CD4-positive, CD25-positive, alpha-beta regulatory T cell (primary cell): ENCODE measurements around the gene KSR1. TPM values are rescaled to one million over a fixed set of nuclear protein-coding genes. Genes with fewer than 3 reads are reported as not detected.
"Not testable (repeated sequence)": the region's sequence is repeated elsewhere in the genome, so short reads cannot be mapped to it uniquely, and the experiment has no call there.

Source experiments
- ATAC-seq, 2 donors: fragments of 150-1000 bp; cut with Tn5 transposase; one replicate each; pipeline ENCODE4 v1.10.0; 2021; ENCODE audit warnings: low read depth in 2 of 2, moderate number of reproducible peaks in 2 of 2, moderate library complexity in 1 of 2
- DNase-seq, 3 donors: peaks; one replicate each; pipeline versions ENCODE4 v3.0.0 to v3.0.0-alpha.2; 2012 to 2022; ENCODE audit warnings: mixed read lengths in 1 of 3
- H3K27ac ChIP-seq: one replicate; pipeline ENCODE4 v1.7.0; 2013; ENCODE audit warnings: mild to moderate bottlenecking, low read length; ENCODE audit not compliant: insufficient read depth, poor library complexity, severe bottlenecking
- H3K27me3 ChIP-seq: one replicate; pipeline ENCODE4 v1.7.0; 2013; ENCODE audit warnings: low read length; ENCODE audit not compliant: control insufficient read depth, insufficient read depth
- H3K36me3 ChIP-seq: one replicate; pipeline ENCODE4 v1.7.0; 2013; ENCODE audit warnings: mild to moderate bottlenecking, low read length, moderate library complexity; ENCODE audit not compliant: control insufficient read depth, insufficient read depth
- H3K4me1 ChIP-seq: 2 replicates; pipeline ENCODE4 v1.7.0; 2013; ENCODE audit warnings: mild to moderate bottlenecking, low read length; ENCODE audit not compliant: insufficient read depth, control insufficient read depth, poor library complexity, severe bottlenecking
- H3K4me3 ChIP-seq: one replicate; pipeline ENCODE4 v1.7.0; 2013; ENCODE audit warnings: low read depth, mild to moderate bottlenecking, low read length, moderate library complexity
- H3K9me3 ChIP-seq, 2 experiments: 1 replicate in 1 of 2; 2 replicates in 1 of 2; pipeline ENCODE4 v1.7.0; 2013; ENCODE audit warnings: low read length in 2 of 2, mild to moderate bottlenecking in 1 of 2, moderate library complexity in 1 of 2; ENCODE audit not compliant: control insufficient read depth in 2 of 2
- H3K27ac Mint-ChIP-seq, 3 donors: one replicate each; pipeline ENCODE4 v1.8.0; 2020 to 2022; ENCODE audit warnings: mild to moderate bottlenecking in 3 of 3, mixed read lengths in 3 of 3, moderate library complexity in 2 of 3
- H3K27me3 Mint-ChIP-seq: one replicate; pipeline ENCODE4 v1.8.0; 2022; ENCODE audit warnings: mild to moderate bottlenecking, mixed read lengths
- H3K36me3 Mint-ChIP-seq: one replicate; pipeline ENCODE4 v1.8.0; 2020; ENCODE audit warnings: mixed read lengths
- H3K4me1 Mint-ChIP-seq, 4 donors: one replicate each; pipeline ENCODE4 v1.8.0; 2020 to 2022; ENCODE audit warnings: mixed read lengths in 4 of 4, mild to moderate bottlenecking in 1 of 4
- H3K4me3 Mint-ChIP-seq, 4 donors: one replicate each; pipeline ENCODE4 v1.8.0; 2020 to 2022; ENCODE audit warnings: mild to moderate bottlenecking in 4 of 4, mixed read lengths in 4 of 4, moderate library complexity in 3 of 4
- H3K9me3 Mint-ChIP-seq, 7 donors: one replicate each; pipeline ENCODE4 v1.8.0; 2020 to 2022; ENCODE audit warnings: mixed read lengths in 7 of 7, mild to moderate bottlenecking in 3 of 7, moderate library complexity in 2 of 7
- polyA plus RNA-seq, 4 donors: library from polyadenylated mRNA; unstranded; fragments of 300-500 nt; fragmentation: Illumina TruSeq; gene quantifications; one replicate each; pipeline ENCODE4 v1.2.3, GENCODE V29; 2021
- total RNA-seq: library from RNA; stranded (reverse); gene quantifications from one replicate; pipeline ENCODE4 v1.2.3, GENCODE V29; 2022

Gene KSR1
- total and polyA plus RNA-seq, 5 donors from 2014 or later, result 1.2 to 69.5 (median 1.7) TPM

GRCh38 chr17:27627514-27627913 is 171.3 kb downstream of the KSR1 start:
- no peak for DNase-seq
- H3K9me3 ChIP-seq, result no peaks in the 10 kb centered on the region
- no peak for ATAC-seq
- no peaks in the 10 kb centered on the region for H3K27me3 ChIP-seq
- no peak overlapping the region for H3K4me3 ChIP-seq
- H3K27ac Mint-ChIP-seq, result peak overlapping the region in 2 of 3 donors; percentile 23 to 61
- H3K4me3 Mint-ChIP-seq, result no peak overlapping the region
- H3K27me3 Mint-ChIP-seq, result no peaks in the 10 kb centered on the region
- H3K4me1 Mint-ChIP-seq, result peaks cover 5 to 32% (median 22%) of the 10 kb centered on the region in 4 donors
- H3K4me1 ChIP-seq, result peaks cover 22% of the 10 kb centered on the region
- H3K36me3 Mint-ChIP-seq, result peaks cover 16% of the 10 kb centered on the region
- peaks cover 0 to 1% (median 0%) of the 10 kb centered on the region in 7 donors for H3K9me3 Mint-ChIP-seq
- peaks cover 7% of the 10 kb centered on the region for H3K36me3 ChIP-seq
- H3K27ac ChIP-seq, result no peak overlapping the region

GRCh38 chr17:27628376-27628775 is 172.1 kb downstream of the KSR1 start:
- Mint-ChIP-seq H3K4me3 (peak overlapping the region in 1 of 4 donors; percentile 55), H3K27ac (peak overlapping the region in 1 of 3 donors; percentile 19), H3K36me3 (peaks cover 9% of the 10 kb centered on the region), H3K4me1 (peaks cover 5 to 40% (median 27%) of the 10 kb centered on the region in 4 donors), H3K27me3 (no peaks in the 10 kb centered on the region), H3K9me3 (peaks cover 0 to 1% (median 0%) of the 10 kb centered on the region in 7 donors)
- H3K4me3 ChIP-seq, result no peak overlapping the region
- DNase-seq, result no peak
- H3K36me3 ChIP-seq, result peaks cover 4% of the 10 kb centered on the region
- H3K27ac ChIP-seq, result no peak overlapping the region
- no peaks in the 10 kb centered on the region for H3K9me3 ChIP-seq
- ATAC-seq, result no peak
- H3K4me1 ChIP-seq, result peaks cover 30% of the 10 kb centered on the region
- H3K27me3 ChIP-seq, result no peaks in the 10 kb centered on the region

- not testable (repeated sequence) for H3K9me3 ChIP-seq, H3K27me3 Mint-ChIP-seq, H3K36me3 ChIP-seq, H3K27ac ChIP-seq, H3K9me3 Mint-ChIP-seq, H3K4me3 ChIP-seq, DNase-seq, H3K36me3 Mint-ChIP-seq, ATAC-seq, H3K27me3 ChIP-seq
- peaks cover 35% of the 10 kb centered on the region for H3K4me1 ChIP-seq
- H3K4me3 Mint-ChIP-seq, result peak overlapping the region in 1 of 4 donors; percentile 9
- H3K4me1 Mint-ChIP-seq, result peaks cover 6 to 48% (median 30%) of the 10 kb centered on the region in 4 donors
- H3K27ac Mint-ChIP-seq, result peak overlapping the region; percentile 19 to 84 (median 80)
Observed at GRCh38 chr17:27629260-27629659, 173.0 kb downstream of the KSR1 start.

GRCh38 chr17:27630607-27631410 is 174.6 kb downstream of the KSR1 start, which contains the start of gene LGALS9:
LGALS9 (plus strand) TSS chr17:27631188; CDS start chr17:27631266, 78 bp downstream.
- peak within 1 kb of the TSS; percentile 67 for H3K27ac ChIP-seq
- no peaks in the 10 kb centered on the region for H3K36me3 ChIP-seq
- Mint-ChIP-seq H3K4me1 (peaks cover 14 to 60% (median 40%) of the 10 kb centered on the region in 4 donors), H3K27me3 (no peaks in the 10 kb centered on the region), H3K4me3 (peak within 1 kb of the TSS; percentile 88 to 95 (median 94)), H3K9me3 (peaks cover 0 to 1% (median 0%) of the 10 kb centered on the region in 7 donors), H3K36me3 (peaks cover 10% of the 10 kb centered on the region), H3K27ac (peak within 1 kb of the TSS; percentile 95 to 99 (median 97))
- H3K27me3 ChIP-seq, result no peaks in the 10 kb centered on the region
- H3K9me3 ChIP-seq, result no peaks in the 10 kb centered on the region
- DNase-seq (peak; percentile 4 to 80 (median 55)), ATAC-seq (peak; percentile 81 to 85)
- H3K4me3 ChIP-seq, result peak within 1 kb of the TSS; percentile 96
- H3K4me1 ChIP-seq, result peaks cover 35% of the 10 kb centered on the region

GRCh38 chr17:27631411-27631760 is 175.1 kb downstream of the KSR1 start:
- DNase-seq, result peak in 2 of 3 donors; percentile 20 to 64
- no peaks in the 10 kb centered on the region for H3K27me3 Mint-ChIP-seq
- no peaks in the 10 kb centered on the region for H3K27me3 ChIP-seq
- peaks cover 15% of the 10 kb centered on the region for H3K36me3 Mint-ChIP-seq
- H3K4me1 Mint-ChIP-seq, result peaks cover 14 to 60% (median 41%) of the 10 kb centered on the region in 4 donors
- peaks cover 35% of the 10 kb centered on the region for H3K4me1 ChIP-seq
- peak overlapping the region; percentile 88 to 95 (median 94) for H3K4me3 Mint-ChIP-seq
- H3K9me3 Mint-ChIP-seq, result no peaks in the 10 kb centered on the region
- peak overlapping the region; percentile 67 for H3K27ac ChIP-seq
- no peaks in the 10 kb centered on the region for H3K9me3 ChIP-seq
- no peaks in the 10 kb centered on the region for H3K36me3 ChIP-seq
- ATAC-seq, result peak; percentile 57 to 66
- H3K27ac Mint-ChIP-seq, result peak overlapping the region; percentile 95 to 99 (median 97)
- peak overlapping the region; percentile 96 for H3K4me3 ChIP-seq

- peak overlapping the region; percentile 95 to 99 (median 97) for H3K27ac Mint-ChIP-seq
- H3K4me1 Mint-ChIP-seq, result peaks cover 14 to 60% (median 41%) of the 10 kb centered on the region in 4 donors
- Histone ChIP-seq H3K4me3 (peak overlapping the region; percentile 96), H3K27me3 (no peaks in the 10 kb centered on the region), H3K36me3 (no peaks in the 10 kb centered on the region), H3K9me3 (no peaks in the 10 kb centered on the region), H3K27ac (peak overlapping the region; percentile 33), H3K4me1 (peaks cover 35% of the 10 kb centered on the region)
- peak overlapping the region; percentile 88 to 95 (median 94) for H3K4me3 Mint-ChIP-seq
- H3K36me3 Mint-ChIP-seq, result peaks cover 15% of the 10 kb centered on the region
- no peaks in the 10 kb centered on the region for H3K27me3 Mint-ChIP-seq
- H3K9me3 Mint-ChIP-seq, result no peaks in the 10 kb centered on the region
- ATAC-seq, result no peak
- peak in 1 of 3 donors; percentile 15 for DNase-seq
Observed at GRCh38 chr17:27631897-27632725, 175.9 kb downstream of the KSR1 start.

GRCh38 chr17:27632766-27633165 is 176.5 kb downstream of the KSR1 start:
- peaks cover 14 to 60% (median 41%) of the 10 kb centered on the region in 4 donors for H3K4me1 Mint-ChIP-seq

More at GRCh38 chr17:27632766-27633165, 176.5 kb downstream of the KSR1 start:
- peak overlapping the region in 3 of 4 donors; percentile 67 to 95 (median 95) for H3K4me3 Mint-ChIP-seq
- ATAC-seq, DNase-seq, H3K9me3 ChIP-seq, H3K27ac ChIP-seq, H3K9me3 Mint-ChIP-seq, H3K36me3 ChIP-seq, H3K27me3 ChIP-seq, H3K27me3 Mint-ChIP-seq: not testable (repeated sequence)
- H3K36me3 Mint-ChIP-seq, result peaks cover 15% of the 10 kb centered on the region
- peak overlapping the region; percentile 71 to 99 (median 97) for H3K27ac Mint-ChIP-seq
- peaks cover 35% of the 10 kb centered on the region for H3K4me1 ChIP-seq
- H3K4me3 ChIP-seq, result peak overlapping the region; percentile 48
